ENCODE results near the gene TRIM41.

Gene TRIM41

DNA sequence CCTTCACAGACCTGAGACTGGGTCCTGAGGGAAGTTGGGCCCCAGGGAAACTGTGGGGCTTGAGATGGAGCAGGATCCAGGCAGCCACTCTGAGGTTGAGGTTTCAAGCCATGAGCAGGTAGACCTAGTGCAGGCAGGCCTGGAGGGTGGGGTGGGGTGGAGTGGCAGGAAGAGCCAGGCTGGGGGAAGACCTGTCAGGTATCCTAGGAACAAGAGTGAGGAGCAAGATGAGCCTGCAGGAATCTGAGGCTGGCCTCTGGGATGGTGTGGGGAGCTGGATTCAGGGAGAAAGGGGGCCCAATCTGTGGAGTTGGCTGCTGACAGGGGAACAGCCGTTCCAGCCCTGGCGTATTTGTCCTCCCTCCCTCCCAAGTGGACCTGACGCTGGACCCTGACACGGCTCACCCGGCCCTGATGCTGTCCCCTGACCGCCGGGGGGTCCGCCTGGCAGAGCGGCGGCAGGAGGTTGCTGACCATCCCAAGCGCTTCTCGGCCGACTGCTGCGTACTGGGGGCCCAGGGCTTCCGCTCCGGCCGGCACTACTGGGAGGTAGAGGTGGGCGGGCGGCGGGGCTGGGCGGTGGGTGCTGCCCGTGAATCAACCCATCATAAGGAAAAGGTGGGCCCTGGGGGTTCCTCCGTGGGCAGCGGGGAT is 10.8 kb downstream of the TRIM41 start:
- no peak for DNase-seq

- DNase-seq, result no peak
These were observed 11.6 kb downstream of the TRIM41 start for GRCh38 chr5:181234455-181235306.

DNA sequence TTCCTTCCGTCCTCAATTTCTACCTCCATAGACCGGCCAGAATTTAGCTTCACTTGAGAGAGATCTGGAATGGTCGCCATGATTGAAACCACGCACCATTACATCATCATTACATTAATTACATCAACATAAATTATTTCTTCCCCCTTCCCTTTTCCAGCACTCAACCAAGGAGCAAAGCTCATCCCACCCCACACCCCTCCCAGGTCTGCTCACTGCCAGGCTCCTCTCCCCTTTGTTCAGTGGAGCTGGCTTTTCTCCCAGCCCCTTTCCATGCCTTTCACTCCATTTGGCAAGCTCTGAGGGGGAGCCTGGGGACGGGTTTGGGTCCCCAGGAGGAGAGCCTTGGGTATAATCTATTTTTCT is 12.2 kb downstream of the TRIM41 start:
- no peak for DNase-seq

DNA sequence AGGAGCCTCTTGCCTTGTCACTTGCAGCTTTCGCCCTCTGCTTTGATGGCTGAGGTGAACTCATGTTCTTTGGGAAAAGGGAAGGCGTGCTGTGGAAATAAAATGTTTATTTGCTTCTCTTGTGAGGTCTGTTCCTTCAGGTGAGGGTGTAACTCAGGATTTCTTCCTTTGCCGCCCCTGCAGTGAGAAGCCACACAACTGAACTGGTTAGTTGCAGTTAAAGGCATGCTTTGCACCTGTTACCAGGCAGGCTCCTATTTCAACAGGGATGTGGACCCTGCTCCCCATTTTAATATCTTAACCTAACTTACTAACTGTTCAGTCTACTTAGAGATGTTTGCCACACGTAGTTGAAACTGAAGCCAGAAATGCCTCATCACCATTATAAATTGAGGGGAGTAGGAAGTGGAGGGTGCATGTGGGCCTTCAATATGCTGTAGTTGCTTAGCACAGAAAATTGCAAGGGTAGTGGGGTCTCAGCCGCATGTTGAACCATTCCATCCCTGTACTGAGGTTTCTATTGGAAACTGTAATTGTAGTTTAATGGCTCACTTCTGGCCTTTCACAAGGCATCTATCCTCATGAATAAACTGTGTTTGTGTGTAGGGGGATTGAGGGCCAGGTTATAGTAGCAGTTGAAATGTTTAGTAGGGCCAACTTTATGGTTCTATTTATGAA is 12.7 kb downstream of the TRIM41 start:
- DNase-seq, result no peak

GRCh38 chr5:181236471-181236870 is 13.4 kb downstream of the TRIM41 start:
- no peak for DNase-seq

DNA sequence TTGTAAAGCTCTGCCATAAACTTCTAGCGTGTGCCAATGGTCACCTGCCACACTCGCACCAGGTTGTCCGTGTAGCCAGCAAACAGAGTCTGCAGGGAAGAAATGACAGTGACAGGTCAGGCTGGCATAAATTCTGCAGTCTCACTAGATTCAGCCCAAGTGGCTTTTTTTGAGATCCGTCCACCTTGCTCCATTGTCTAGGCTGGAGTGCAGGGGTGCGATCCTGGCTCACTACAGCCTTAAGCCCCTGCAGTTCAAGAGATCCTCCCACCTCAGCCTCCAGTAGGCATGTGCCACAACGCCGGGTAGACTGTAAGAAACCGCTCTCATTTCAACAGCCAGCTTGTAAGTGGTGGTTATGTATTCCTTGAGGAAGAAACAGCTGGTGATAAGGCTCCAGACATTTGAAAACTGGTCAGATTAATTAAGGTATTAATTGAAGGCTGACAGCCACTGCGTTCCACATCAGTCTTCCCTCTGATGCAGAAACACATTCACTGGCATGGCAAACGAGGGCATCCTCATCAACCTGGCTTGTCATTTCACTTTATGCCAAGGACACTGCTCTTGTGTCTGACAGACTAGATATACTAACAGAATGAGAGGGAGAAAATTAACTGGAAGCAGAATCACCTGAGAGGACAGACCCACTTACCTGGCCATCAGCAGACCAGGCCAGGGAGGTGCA is 14.0 kb downstream of the TRIM41 start:
- no peak for DNase-seq

DNA sequence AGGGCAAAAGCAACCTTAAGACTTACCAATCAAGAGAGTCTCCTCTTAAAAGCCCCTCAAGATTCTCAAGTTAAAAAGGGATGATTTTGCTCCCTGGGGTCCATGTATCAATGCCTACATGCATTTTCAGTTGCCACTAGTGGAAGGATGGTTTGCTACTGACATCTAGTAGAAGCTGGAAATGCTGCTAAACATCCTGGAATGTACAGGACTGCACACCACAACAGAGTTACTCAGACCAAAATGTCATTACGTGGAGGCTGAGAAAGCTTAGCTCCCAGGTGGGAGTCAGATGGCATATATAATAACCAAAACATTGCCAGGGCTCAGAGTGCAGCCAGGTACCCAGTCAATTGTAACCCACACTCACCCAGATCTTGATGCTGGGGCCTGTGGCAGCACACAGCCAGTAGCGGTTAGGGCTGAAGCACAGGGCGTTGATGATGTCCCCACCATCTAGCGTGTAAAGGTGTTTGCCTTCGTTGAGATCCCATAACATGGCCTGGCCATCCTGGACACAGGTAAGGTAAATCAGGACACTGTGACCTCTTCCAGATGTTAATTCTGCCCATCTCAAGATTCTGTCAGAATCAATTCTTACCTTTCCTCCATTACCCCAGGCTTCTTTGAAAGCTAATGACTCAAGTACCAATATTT is 14.8 kb downstream of the TRIM41 start:
- DNase-seq, result no peak

DNA sequence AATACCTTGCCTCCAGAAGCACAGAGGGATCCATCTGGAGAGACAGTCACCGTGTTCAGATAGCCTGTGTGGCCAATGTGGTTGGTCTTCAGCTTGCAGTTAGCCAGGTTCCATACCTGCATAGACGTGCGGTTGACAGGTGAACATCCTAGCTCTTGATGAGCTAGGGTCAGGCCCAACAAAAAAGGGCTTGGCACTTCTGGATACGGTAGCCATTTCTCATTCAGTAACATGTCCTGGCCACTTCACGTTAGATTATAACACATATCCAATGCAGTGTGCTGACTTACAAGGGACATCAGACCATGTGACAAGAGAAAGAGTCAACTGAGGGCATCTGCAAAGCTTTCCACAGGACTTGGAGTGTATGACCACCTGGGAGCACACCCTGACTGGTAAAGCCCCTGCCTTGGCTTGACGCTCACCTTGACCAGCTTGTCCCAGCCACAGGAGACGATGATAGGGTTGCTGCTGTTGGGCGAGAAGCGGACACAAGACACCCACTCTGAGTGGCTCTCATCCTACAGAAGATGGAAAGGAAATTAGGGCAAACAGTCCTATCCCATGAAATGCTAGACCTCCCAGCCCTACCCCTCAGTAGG is 16.1 kb downstream of the TRIM41 start:
- DNase-seq, result no peak

DNA sequence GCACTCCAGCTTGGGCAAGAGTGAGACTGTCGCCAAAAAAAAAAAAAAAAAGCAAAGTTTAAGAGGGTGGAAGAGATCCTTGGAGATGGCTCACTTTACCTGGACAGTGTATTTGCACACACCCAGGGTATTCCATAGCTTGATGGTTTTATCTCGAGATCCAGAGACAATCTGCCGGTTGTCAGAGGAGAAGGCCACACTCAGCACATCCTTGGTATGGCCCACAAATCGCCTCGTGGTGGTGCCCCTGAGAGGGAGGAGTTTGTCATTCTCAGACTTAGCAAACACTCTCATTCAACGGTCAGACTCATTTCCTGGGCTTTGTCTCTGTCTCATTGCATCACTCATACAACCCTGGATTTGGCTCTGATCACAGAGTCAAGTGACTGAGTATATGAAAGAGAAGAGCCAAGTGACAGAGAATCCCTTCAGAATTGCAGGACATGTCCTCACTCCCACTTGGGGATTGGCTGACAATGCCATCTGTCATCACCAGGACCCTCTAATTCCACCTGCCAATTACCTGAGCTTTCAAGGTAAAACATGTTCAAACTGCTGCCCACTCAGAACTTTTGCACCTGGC is 18.4 kb downstream of the TRIM41 start:
- DNase-seq, result no peak

GRCh38 chr5:181242031-181242451 is 19.0 kb downstream of the TRIM41 start:
- DNase-seq, result no peak

DNA sequence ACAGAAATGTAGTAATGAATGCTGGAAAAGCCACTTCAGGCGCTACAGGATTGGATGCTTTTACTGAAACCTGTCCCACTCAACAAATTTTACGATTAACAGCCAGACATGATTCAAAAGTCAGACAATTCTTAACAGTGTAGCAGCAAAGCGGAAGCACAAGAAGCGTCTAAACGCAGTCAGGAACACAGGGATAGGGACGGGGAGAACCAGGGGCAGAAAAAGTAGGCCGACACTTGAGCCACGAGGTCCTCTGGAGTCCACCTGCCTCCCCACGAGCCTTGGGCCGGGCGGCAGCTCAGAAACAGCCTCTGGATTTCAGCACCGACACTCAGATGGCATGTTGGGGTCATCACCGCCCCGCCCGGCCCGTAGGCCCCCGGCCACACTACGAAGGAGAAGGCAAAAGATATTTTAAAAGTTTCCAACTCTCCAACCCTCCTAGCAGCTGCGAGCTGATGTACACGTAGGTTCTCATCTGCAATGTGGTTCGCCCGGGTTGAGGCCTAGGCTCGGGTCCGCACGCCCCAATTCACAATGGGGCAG is 20.0 kb downstream of the TRIM41 start:
- no peak for DNase-seq

GRCh38 chr5:181243564-181244343 is 20.7 kb downstream of the TRIM41 start, which contains the start of gene RACK1:
TSS of gene RACK1 (minus strand) at chr5:181243906. CDS start at chr5:181243800, 106 bp downstream.
- DNase-seq, result no peak

DNA sequence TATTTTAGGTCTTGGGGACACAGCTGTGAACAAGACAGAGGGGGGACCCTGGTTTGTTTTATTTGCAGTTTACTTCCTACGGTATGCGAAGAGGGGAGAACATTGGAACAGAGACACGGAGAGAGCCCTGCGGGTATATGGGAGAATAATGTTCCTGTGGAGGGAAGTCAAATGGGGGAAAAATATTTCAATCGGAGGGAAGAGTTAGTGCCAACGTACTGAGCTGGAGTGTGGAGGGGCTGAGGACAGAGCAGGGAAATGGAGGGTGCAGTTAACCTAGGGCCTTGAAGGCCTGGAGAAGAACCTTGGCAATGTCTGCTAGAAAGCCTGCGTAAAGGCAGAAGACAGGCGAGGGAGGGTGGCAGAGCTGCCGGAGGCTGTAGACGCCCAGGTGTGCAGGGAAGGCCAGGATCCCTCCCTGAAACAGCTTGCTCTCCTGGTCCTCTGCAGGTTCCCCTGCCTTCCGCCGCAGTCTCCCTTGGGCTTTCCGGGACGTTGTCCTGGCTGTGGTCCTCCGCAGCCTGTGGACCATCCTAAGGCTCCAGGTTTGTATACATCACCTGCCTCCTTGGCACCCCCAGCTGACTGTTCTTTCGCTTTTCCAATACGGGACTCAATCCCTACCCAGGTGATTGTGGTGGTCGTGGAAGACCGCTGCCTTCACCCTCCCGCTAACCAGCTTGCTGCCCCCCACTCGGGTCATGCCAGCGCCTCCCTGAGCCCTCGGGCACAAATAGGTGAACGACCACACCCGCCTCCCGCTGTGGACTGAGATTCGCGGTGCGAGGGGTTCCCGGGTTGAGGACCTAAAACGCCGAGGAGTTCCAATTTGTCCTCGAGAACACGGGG is 22.6 kb downstream of the TRIM41 start:
- DNase-seq, result no peak

DNA sequence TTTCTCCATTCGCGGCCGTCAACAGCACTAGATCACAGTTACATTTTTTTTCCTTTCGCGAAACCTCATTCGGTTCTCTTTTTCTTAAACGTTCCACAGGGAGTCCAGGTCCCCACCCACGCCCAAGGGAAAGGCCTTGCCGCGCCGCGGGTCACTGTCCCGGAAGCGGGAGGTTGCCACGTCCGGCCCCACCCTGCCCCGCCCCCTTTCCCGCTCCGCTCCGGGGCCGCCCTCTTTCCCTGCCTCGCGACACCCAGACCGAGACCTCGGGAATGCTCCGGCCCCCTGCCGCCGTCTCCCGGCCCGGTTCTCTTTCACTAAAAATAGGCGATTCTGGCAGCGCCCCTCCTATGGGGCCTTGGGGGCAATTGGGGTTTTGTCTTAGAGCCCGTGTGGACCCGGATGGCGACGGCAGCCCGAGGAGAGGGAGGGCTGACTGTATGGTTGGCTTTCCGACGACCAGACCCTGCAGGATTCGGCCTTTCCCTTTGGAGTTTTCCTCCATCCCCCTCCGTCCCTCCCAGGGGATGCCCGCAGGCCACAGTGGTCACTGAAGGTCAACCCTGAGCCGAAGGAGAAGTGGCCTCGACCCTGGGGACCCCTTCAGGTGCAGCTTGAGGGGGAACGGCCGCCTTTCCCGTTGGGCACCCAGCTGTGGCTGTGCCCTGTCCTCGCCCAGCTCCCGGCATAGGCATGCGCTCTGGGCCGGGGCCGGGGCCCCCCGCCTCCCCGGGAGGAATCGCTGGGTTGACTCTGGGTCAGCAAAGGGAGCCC is 23.4 kb downstream of the TRIM41 start:
- no peak for DNase-seq

GRCh38 chr5:181248277-181248676 is 25.2 kb downstream of the TRIM41 start:
- no peak for DNase-seq

GRCh38 chr5:181255276-181255675 is 32.2 kb downstream of the TRIM41 start:
- no peak for DNase-seq

- no peak for DNase-seq
These were observed 32.9 kb downstream of the TRIM41 start for GRCh38 chr5:181255836-181256578.

DNA sequence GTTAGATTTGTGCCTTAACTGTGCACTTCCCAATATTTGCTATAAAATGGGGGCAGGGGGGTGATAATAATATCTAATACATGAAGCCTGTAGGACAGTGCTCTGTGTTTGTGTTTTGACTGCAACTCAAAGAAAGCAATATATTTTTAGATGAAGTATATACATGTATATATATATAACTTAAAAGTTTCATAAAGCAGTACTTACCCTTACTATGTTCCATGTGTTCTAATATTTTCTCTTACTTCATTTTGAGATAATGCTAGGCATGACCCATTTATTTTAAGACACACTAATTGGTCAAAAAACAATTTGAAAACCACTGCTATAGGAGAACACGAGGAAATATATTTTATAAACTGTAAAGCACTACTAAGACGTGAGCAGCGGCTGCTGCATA is 35.5 kb downstream of the TRIM41 start:
- no peak for DNase-seq

Measured in effector CD8-positive, alpha-beta T cell (primary cell).